Esophagus muscularis mucosa (tissue), 4 donors: ENCODE data around the gene UCHL3.

ENCODE experiments used
- EP300 ChIP-seq: sonication (generic); formaldehyde crosslinking; IDR thresholded peaks from one replicate; pipeline ENCODE4 v1.6.1; 2017; ENCODE audit warnings: antibody characterized with exemption
- POLR2A ChIP-seq: fragments of 450-650 bp; IDR thresholded peaks from one replicate; pipeline ENCODE4 v1.6.1; 2017; ENCODE audit warnings: antibody characterized with exemption, moderate library complexity, mild to moderate bottlenecking, low read depth
- TF ChIP-seq, protein P1 (sequence below), 3 experiments: fragments of 200-600 bp in 2 of 3; fragments of 450-650 bp in 1 of 3; sonication (generic) in 2 of 3; IDR thresholded peaks; one replicate each; pipeline ENCODE4 v1.5.1; 2017 to 2019; ENCODE audit warnings: antibody characterized with exemption in 3 of 3, mild to moderate bottlenecking in 2 of 3, moderate library complexity in 1 of 3

DNA sequence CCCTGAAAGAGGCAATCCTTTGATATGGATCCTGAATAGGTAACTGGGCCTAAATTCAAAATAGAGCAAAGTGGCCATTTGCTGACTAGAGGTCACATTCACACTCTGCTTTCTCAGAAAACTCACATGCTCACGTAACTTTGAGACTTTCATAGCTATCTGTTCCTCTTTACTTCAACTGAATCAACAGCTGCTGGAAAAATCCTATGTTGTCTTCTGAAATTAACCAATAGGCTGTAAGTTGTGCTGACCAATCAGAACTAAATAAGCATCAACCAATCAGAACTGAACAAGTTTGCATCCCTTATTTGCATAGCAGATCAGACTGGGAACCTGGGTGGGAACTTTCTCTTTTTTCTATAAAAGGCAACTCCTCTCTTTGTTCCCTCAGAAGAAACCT, 43.6 kb upstream of the UCHL3 start:
- TF ChIP-seq, protein P1, sequence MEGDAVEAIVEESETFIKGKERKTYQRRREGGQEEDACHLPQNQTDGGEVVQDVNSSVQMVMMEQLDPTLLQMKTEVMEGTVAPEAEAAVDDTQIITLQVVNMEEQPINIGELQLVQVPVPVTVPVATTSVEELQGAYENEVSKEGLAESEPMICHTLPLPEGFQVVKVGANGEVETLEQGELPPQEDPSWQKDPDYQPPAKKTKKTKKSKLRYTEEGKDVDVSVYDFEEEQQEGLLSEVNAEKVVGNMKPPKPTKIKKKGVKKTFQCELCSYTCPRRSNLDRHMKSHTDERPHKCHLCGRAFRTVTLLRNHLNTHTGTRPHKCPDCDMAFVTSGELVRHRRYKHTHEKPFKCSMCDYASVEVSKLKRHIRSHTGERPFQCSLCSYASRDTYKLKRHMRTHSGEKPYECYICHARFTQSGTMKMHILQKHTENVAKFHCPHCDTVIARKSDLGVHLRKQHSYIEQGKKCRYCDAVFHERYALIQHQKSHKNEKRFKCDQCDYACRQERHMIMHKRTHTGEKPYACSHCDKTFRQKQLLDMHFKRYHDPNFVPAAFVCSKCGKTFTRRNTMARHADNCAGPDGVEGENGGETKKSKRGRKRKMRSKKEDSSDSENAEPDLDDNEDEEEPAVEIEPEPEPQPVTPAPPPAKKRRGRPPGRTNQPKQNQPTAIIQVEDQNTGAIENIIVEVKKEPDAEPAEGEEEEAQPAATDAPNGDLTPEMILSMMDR (IDR thresholded peaks at IDR 0.05): no peak
- TF ChIP-seq POLR2A: no peak
- TF ChIP-seq EP300: no peak
